ENCODE results near the gene PRSS37. TPM values are rescaled to one million over a fixed set of nuclear protein-coding genes. Genes with fewer than 3 reads are reported as not detected.

PRSS37 gene
- total and polyA plus RNA-seq, 2 of the 8 experiments (the other 6 are each of a cell fraction or from before 2014, with no cell fraction given), result not detected

- Histone ChIP-seq H3K4me1 (replicated peaks in 1 of 4; ENCODE audit: control insufficient read depth in 3 of 4, insufficient read depth in 4 of 4, low read length in 3 of 4) (no peaks in the 10 kb centered on the region), H2BK120ac (replicated peaks; ENCODE audit: low read depth, low read length) (no peak overlapping the region), H3K4me3 (ENCODE audit: extremely low read depth in 1 of 4, insufficient read depth in 2 of 4, low read depth in 3 of 4, low read length in 4 of 4) (no peak overlapping the region), H3K79me1 (ENCODE audit: low read depth, low read length) (no peaks in the 10 kb centered on the region), H3K79me2 (ENCODE audit: control insufficient read depth in 1 of 2, insufficient read depth in 2 of 2, low read length in 2 of 2) (no peaks in the 10 kb centered on the region), H3K9me3 (ENCODE audit: insufficient read depth in 2 of 2, low read depth in 1 of 2, low read length in 1 of 2) (no peaks in the 10 kb centered on the region), H3K4ac (replicated peaks; ENCODE audit: insufficient read length, low read depth, low read length) (no peak overlapping the region), H3K23me2 (ENCODE audit: low read depth, low read length) (no peaks in the 10 kb centered on the region), H2BK20ac (ENCODE audit: low read length) (no peak overlapping the region), H3K27me3 (replicated peaks in 1 of 4; ENCODE audit: control insufficient read depth in 3 of 4, extremely low read depth in 1 of 4, insufficient read depth in 3 of 4, low read length in 3 of 4) (no peaks in the 10 kb centered on the region), H3K23ac (ENCODE audit: insufficient read length) (no peak overlapping the region), H2BK15ac (ENCODE audit: low read length) (no peak overlapping the region), H2BK5ac (ENCODE audit: low read depth, low read length) (no peak overlapping the region), H3K36me3 (ENCODE audit: control insufficient read depth in 2 of 4, insufficient read depth in 4 of 4, low read length in 3 of 4) (peaks cover 0 to 20% (median 6%) of the 10 kb centered on the region in 4 experiments; a peak in 3 of 8 replicates), H4K5ac (ENCODE audit: insufficient read length, low read depth, low read length) (no peak overlapping the region), H3K14ac (ENCODE audit: insufficient read length) (no peak overlapping the region), H4K8ac (ENCODE audit: extremely low read depth, insufficient read depth, low read length) (no peak overlapping the region), H4K91ac (replicated peaks; ENCODE audit: insufficient read length, low read length) (no peak overlapping the region), H3K9ac (replicated peaks in 1 of 4; ENCODE audit: extremely low read depth in 1 of 4, low read depth in 3 of 4, low read length in 3 of 4) (no peak overlapping the region), H2AK5ac (ENCODE audit: low read depth, low read length) (no peak overlapping the region), H3K4me2 (ENCODE audit: insufficient read depth in 1 of 2, low read depth in 2 of 2, low read length in 2 of 2) (no peak overlapping the region), H3K27ac (ENCODE audit: low read depth, low read length) (no peak overlapping the region), H3K56ac (replicated peaks; ENCODE audit: insufficient read length, low read depth, low read length) (no peak overlapping the region), H2BK12ac (ENCODE audit: low read depth, low read length) (no peak overlapping the region), H2AFZ (ENCODE audit: low read length) (no peak overlapping the region), H3K18ac (ENCODE audit: extremely low read depth, low read length) (no peak overlapping the region), H4K20me1 (replicated peaks in 1 of 2; ENCODE audit: control insufficient read depth in 1 of 2, insufficient read depth in 2 of 2, low read length in 2 of 2) (peaks cover 2% of the 10 kb centered on the region in 2 experiments)
- no peak for DNase-seq (ENCODE audit: low read depth in 1 of 2, low spot score in 2 of 2)
- WGBS, 2 experiments (ENCODE audit: extremely low coverage in 1 of 2, insufficient coverage in 1 of 2, insufficient read length in 1 of 2, insufficient replicate concordance in 2 of 2, low coverage in 1 of 2, low lambda C conversion rate in 2 of 2, missing lambda C conversion rate in 1 of 2), result 97% methylated on average over 2 of the region's 2 CpGs; no CpG with 5 or more reads in 1 of the 2 experiments
- FAIRE-seq, result no peak
- CTCF ChIA-PET (ENCODE audit: partially characterized antibody), result interaction anchor here (0.7 to 1.4 kb wide), 5 partner anchors 12 to 282 kb away, joined by 3 to 5 read pairs (median 4); partner anchors contain the start of gene SSBP1
- POLR2A ChIA-PET (ENCODE audit: partially characterized antibody), result no interaction called here
- TF ChIP-seq EP300 (IDR thresholded peaks at IDR 0.05; ENCODE audit: borderline replicate concordance in 1 of 2, low read depth in 2 of 2, low read length in 2 of 2) (no peak), ASH2L (IDR thresholded peaks at IDR 0.05; ENCODE audit: low read length) (no peak), YY1 (IDR thresholded peaks at IDR 0.05; ENCODE audit: low read depth, low read length) (no peak), SP4 (IDR thresholded peaks at IDR 0.05; ENCODE audit: low read length) (no peak), CBX5 (IDR thresholded peaks at IDR 0.05; ENCODE audit: low read depth, low read length) (no peak), POU5F1 (IDR thresholded peaks at IDR 0.05; ENCODE audit: low read depth, low read length) (no peak), SP1 (IDR thresholded peaks at IDR 0.05; ENCODE audit: low read depth, low read length) (no peak), TAF7 (optimal IDR thresholded peaks at IDR 0.05; ENCODE audit: borderline replicate concordance, low read depth, low read length) (no peak), SIRT6 (IDR thresholded peaks at IDR 0.05; ENCODE audit: low read length) (no peak), HDAC2 (IDR thresholded peaks at IDR 0.05; ENCODE audit: borderline replicate concordance in 1 of 2, low read depth in 2 of 2, low read length in 2 of 2) (no peak), GABPA (IDR thresholded peaks at IDR 0.05; ENCODE audit: borderline replicate concordance, insufficient read depth, low read length) (no peak), BRCA1 (IDR thresholded peaks at IDR 0.05; ENCODE audit: low read depth, low read length) (no peak), EGR1 (IDR thresholded peaks at IDR 0.05; ENCODE audit: borderline replicate concordance, low read depth, low read length) (no peak), JUND (IDR thresholded peaks at IDR 0.05; ENCODE audit: low read length) (no peak), TEAD4 (IDR thresholded peaks at IDR 0.05; ENCODE audit: low read depth, low read length) (no peak)
These were observed 53.0 kb downstream of the PRSS37 start for GRCh38 chr7:141788296-141788695.
